NCI-H187 treated with DMSO at 0.1 percent for 48 hours (cell line): ENCODE data around the gene PTPRT.

Experiments used
- DNase-seq: peaks from one replicate; lab custom pipeline; 2025; lab: John Stamatoyannopoulos, UW

PTPRT gene

GRCh38 chr20:42974347-42974746, 215.4 kb downstream of the PTPRT start:
- no peak for DNase-seq

GRCh38 chr20:42972591-42972990, 217.1 kb downstream of the PTPRT start:
- no peak for DNase-seq

- DNase-seq = no peak
Observed at GRCh38 chr20:42968746-42969145, 221.0 kb downstream of the PTPRT start.

GRCh38 chr20:42963796-42964195, 225.9 kb downstream of the PTPRT start:
- no peak for DNase-seq

- DNase-seq = no peak
Observed at GRCh38 chr20:42961771-42962170, 227.9 kb downstream of the PTPRT start.

- no peak for DNase-seq
Observed at GRCh38 chr20:42959996-42960395, 229.7 kb downstream of the PTPRT start.

- DNase-seq = no peak
Observed at GRCh38 chr20:42958367-42959069, 231.2 kb downstream of the PTPRT start.

- DNase-seq = no peak
Observed at GRCh38 chr20:42957704-42958095, 232.0 kb downstream of the PTPRT start.

- DNase-seq = no peak
Observed at GRCh38 chr20:42957018-42957703, 232.5 kb downstream of the PTPRT start.

- no peak for DNase-seq
Observed at GRCh38 chr20:42955713-42956112, 234.0 kb downstream of the PTPRT start.

- DNase-seq = no peak
Observed at GRCh38 chr20:42954951-42955350, 234.8 kb downstream of the PTPRT start.

- no peak for DNase-seq
Observed at GRCh38 chr20:42949950-42950349, 239.8 kb downstream of the PTPRT start.

- no peak for DNase-seq
Observed at GRCh38 chr20:42945234-42945994, 244.3 kb downstream of the PTPRT start.

- DNase-seq = no peak
Observed at GRCh38 chr20:42941629-42942028, 248.1 kb downstream of the PTPRT start.

GRCh38 chr20:42938441-42939205, 251.1 kb downstream of the PTPRT start:
- DNase-seq = no peak

GRCh38 chr20:42936482-42936881, 253.2 kb downstream of the PTPRT start:
- no peak for DNase-seq

- no peak for DNase-seq
Observed at GRCh38 chr20:42924215-42924614, 265.5 kb downstream of the PTPRT start.

- no peak for DNase-seq
Observed at GRCh38 chr20:42923348-42923918, 266.3 kb downstream of the PTPRT start.

GRCh38 chr20:42920776-42921175, 268.9 kb downstream of the PTPRT start:
- DNase-seq = no peak

GRCh38 chr20:42919316-42919715, 270.4 kb downstream of the PTPRT start:
- DNase-seq = no peak

GRCh38 chr20:42915081-42915480, 274.6 kb downstream of the PTPRT start:
- no peak for DNase-seq

- no peak for DNase-seq
Observed at GRCh38 chr20:42914302-42914701, 275.4 kb downstream of the PTPRT start.
